Hypothalamus (tissue), 51 donors: ENCODE measurements around the gene EMC9.
A peak's percentile ranks its signal among the peaks of the same experiment; 100 is the strongest.
"Not testable (repeated sequence)": the region's sequence is repeated elsewhere in the genome, so short reads cannot be mapped to it uniquely, and the experiment has no call there.

Source experiments
- DNase-seq, 51 donors: peaks; one replicate each; lab custom pipeline; 2025; lab: John Stamatoyannopoulos, UW

Gene EMC9

GRCh38 chr14:24113801-24114531 is 27.4 kb downstream of the EMC9 start:
- peak in 49 of 51 donors; percentile 58 to 97 (median 84) for DNase-seq

- DNase-seq, result peak in 1 of 51 donors; percentile 33
These were observed 28.0 kb downstream of the EMC9 start for GRCh38 chr14:24113379-24113800.

GRCh38 chr14:24110523-24110922 is 30.9 kb downstream of the EMC9 start:
- DNase-seq, result no peak

GRCh38 chr14:24110060-24110459 is 31.3 kb downstream of the EMC9 start:
- DNase-seq, result no peak

GRCh38 chr14:24108336-24108874 is 33.0 kb downstream of the EMC9 start:
- DNase-seq, result no peak

- DNase-seq, result no peak
These were observed 34.6 kb downstream of the EMC9 start for GRCh38 chr14:24106672-24107271.

GRCh38 chr14:24105609-24106239 is 35.7 kb downstream of the EMC9 start:
- DNase-seq, result not testable (repeated sequence)

GRCh38 chr14:24103451-24103850 is 37.9 kb downstream of the EMC9 start:
- DNase-seq, result no peak

GRCh38 chr14:24102357-24103048 is 38.9 kb downstream of the EMC9 start:
- DNase-seq, result no peak

- no peak for DNase-seq
These were observed 40.4 kb downstream of the EMC9 start for GRCh38 chr14:24100982-24101494.

- DNase-seq, result no peak
These were observed 41.0 kb downstream of the EMC9 start for GRCh38 chr14:24100197-24100981.

GRCh38 chr14:24098927-24099813 is 42.2 kb downstream of the EMC9 start:
- DNase-seq, result peak in 17 of 51 donors; percentile 5 to 47 (median 19)

GRCh38 chr14:24098229-24098926 is 43.0 kb downstream of the EMC9 start:
- DNase-seq, result no peak

GRCh38 chr14:24096545-24097181 is 44.7 kb downstream of the EMC9 start:
- no peak for DNase-seq

- DNase-seq, result peak in 12 of 51 donors; percentile 6 to 47 (median 19)
These were observed 45.9 kb downstream of the EMC9 start for GRCh38 chr14:24095271-24096068.

GRCh38 chr14:24094841-24095270 is 46.5 kb downstream of the EMC9 start:
- DNase-seq, result peak in 1 of 51 donors; percentile 41
